PC-9 (cell line): Measurements from ENCODE around the gene SESN1. TPM values are rescaled to one million over a fixed set of nuclear protein-coding genes. Genes with fewer than 3 reads are reported as not detected.

ENCODE experiments used
- BruUV-seq: library from RNA; stranded (reverse); fragments of 400-500 nt; replicated peaks from 2 replicates; lab custom pipeline; 2021; lab: Mats Ljungman, UMichigan
- CTCF ChIA-PET: fragments of 300-600 bp; sonication (Branson Sonifier 250); formaldehyde crosslinking; loops from one replicate; lab custom pipeline; 2022; ENCODE audit warnings: antibody characterized with exemption; lab: Charles Lee
- POLR2A ChIA-PET: fragments of 300-600 bp; sonication (Branson Sonifier 250); formaldehyde crosslinking; loops from one replicate; lab custom pipeline; 2022; ENCODE audit warnings: antibody characterized with exemption; ENCODE audit not compliant: unreplicated experiment; lab: Charles Lee
- DNase-seq, 2 experiments: peaks; one replicate each; pipeline versions ENCODE4 v3.0.0 to v3.0.0-alpha.2; 2015 to 2022; ENCODE audit warnings: mixed read lengths in 1 of 2
- H2AFZ ChIP-seq: fragments of 200-600 bp; sonication (generic); 2 replicates; pipeline ENCODE4 v1.8.1; 2017; ENCODE audit warnings: antibody characterized with exemption
- H3F3A ChIP-seq: fragments of 200-600 bp; sonication (generic); 2 replicates; pipeline ENCODE4 v1.8.1; 2017; ENCODE audit warnings: antibody characterized with exemption, mild to moderate bottlenecking, low read depth; ENCODE audit not compliant: insufficient read depth
- H3K27ac ChIP-seq: fragments of 200-600 bp; sonication (generic); 2 replicates; pipeline ENCODE4 v1.6.1; 2016; ENCODE audit warnings: mixed run types
- H3K27me3 ChIP-seq: fragments of 200-600 bp; sonication (generic); 2 replicates; pipeline ENCODE4 v1.6.1; 2016; ENCODE audit warnings: low read depth, mixed run types; ENCODE audit not compliant: insufficient read depth
- H3K36me3 ChIP-seq: fragments of 200-600 bp; sonication (generic); 2 replicates; pipeline ENCODE4 v1.6.1; 2016; ENCODE audit warnings: low read depth, mixed run types
- H3K4me1 ChIP-seq: fragments of 200-600 bp; sonication (generic); replicated peaks from 2 replicates; pipeline ENCODE4 v1.6.1; 2016; ENCODE audit warnings: mixed run types; ENCODE audit not compliant: insufficient read depth
- H3K4me2 ChIP-seq: fragments of 200-600 bp; sonication (generic); 2 replicates; pipeline ENCODE4 v1.6.1; 2017; ENCODE audit warnings: mixed run types
- H3K4me3 ChIP-seq: fragments of 200-600 bp; sonication (generic); 2 replicates; pipeline ENCODE4 v1.6.1; 2016; ENCODE audit warnings: mixed run types
- H3K79me2 ChIP-seq: fragments of 200-600 bp; sonication (generic); 2 replicates; pipeline ENCODE4 v1.6.1; 2017; ENCODE audit warnings: low read depth, mixed run types
- H3K9me2 ChIP-seq: fragments of 200-600 bp; sonication (generic); 2 replicates; pipeline ENCODE4 v1.8.1; 2017; ENCODE audit warnings: mild to moderate bottlenecking; ENCODE audit not compliant: insufficient read depth
- H3K9me3 ChIP-seq: fragments of 200-600 bp; sonication (generic); 2 replicates; pipeline ENCODE4 v1.8.1; 2016; ENCODE audit warnings: low read depth; ENCODE audit not compliant: insufficient read depth
- H4K20me1 ChIP-seq: fragments of 200-600 bp; sonication (generic); 2 replicates; pipeline ENCODE4 v1.8.1; 2017; ENCODE audit not compliant: insufficient read depth
- CTCF ChIP-seq: fragments of 200-600 bp; sonication (generic); conservative IDR thresholded peaks from 2 replicates; pipeline ENCODE4 v1.6.1; 2017; ENCODE audit warnings: mixed run types, antibody characterized with exemption, mild to moderate bottlenecking, moderate library complexity
- EZH2 ChIP-seq: fragments of 200-600 bp; sonication (generic); IDR thresholded peaks from 2 replicates; pipeline ENCODE4 v1.8.0; 2017; ENCODE audit warnings: antibody characterized with exemption, low read depth
- intact Hi-C: fragments of 100-400 bp; cut with micrococcal nuclease; formaldehyde crosslinking; loops from one replicate; pipeline ENCODE4 v1.10.0; 2022; ENCODE audit not compliant: unreplicated experiment
- total RNA-seq: library from RNA; stranded (reverse); gene quantifications from 2 replicates; pipeline ENCODE4 v1.2.3, GENCODE V29; 2021

The SESN1 gene
- total RNA-seq, 1 experiment from 2014 or later: 6.5 TPM

DNA sequence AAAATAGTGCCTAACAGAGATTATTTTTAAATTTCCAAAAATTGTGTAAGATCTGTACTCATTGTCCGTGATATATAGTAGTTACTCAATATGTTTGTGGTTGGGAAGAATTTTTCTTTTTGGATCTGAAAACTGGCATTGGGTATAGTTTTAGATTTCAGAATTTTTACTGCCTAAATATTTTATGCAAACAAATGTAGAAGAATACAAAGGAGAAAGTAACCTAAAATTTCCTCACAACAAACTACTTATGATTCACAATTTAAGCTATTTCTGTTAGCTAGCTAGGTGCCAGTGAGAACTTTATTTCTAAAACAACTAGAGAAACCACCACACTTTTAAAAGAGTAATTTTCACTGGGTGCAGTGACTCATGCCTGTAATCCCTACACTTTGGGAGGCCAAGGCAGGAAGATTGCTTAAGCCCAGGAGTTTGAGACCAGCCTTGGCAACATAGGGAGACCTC is 38.8 kb downstream of the SESN1 start:
- Histone ChIP-seq H2AFZ (no peak overlapping the region), H3K27me3 (no peaks in the 10 kb centered on the region), H3K4me3 (no peak overlapping the region), H3K4me1 (peaks cover 32% of the 10 kb centered on the region), H3K9me3 (no peaks in the 10 kb centered on the region), H3K27ac (no peak overlapping the region), H3K79me2 (no peaks in the 10 kb centered on the region), H3K9me2 (no peaks in the 10 kb centered on the region), H3K36me3 (no peaks in the 10 kb centered on the region), H3F3A (peaks cover 13% of the 10 kb centered on the region; the same call in 1 of the 2 replicates), H4K20me1 (no peaks in the 10 kb centered on the region), H3K4me2 (no peak overlapping the region)
- ChIA-PET CTCF (no interaction called here), POLR2A (no interaction called here)
- no peak for TF ChIP-seq EZH2
- no peak for TF ChIP-seq CTCF
- intact Hi-C loops: loop anchor here (10.0 kb wide), 1 partner anchor 61 kb away; no protein-coding TSS in a partner anchor
- no TSS peak for BruUV-seq
- no peak for DNase-seq

GRCh38 chr6:109053336-109053735 is 41.3 kb downstream of the SESN1 start:
- TF ChIP-seq EZH2: no peak
- no peak for TF ChIP-seq CTCF
- H3F3A ChIP-seq: 0 out of 2 replicates have a peak, but pooled peaks cover under 1% of the 10 kb centered on the region
- no peak overlapping the region for H3K4me2 ChIP-seq
- no peak for DNase-seq
- H4K20me1 ChIP-seq: no peaks in the 10 kb centered on the region
- no TSS peak for BruUV-seq
- H3K79me2 ChIP-seq: no peaks in the 10 kb centered on the region
- no peak overlapping the region for H3K4me3 ChIP-seq
- no peak overlapping the region for H3K27ac ChIP-seq
- no peaks in the 10 kb centered on the region for H3K9me3 ChIP-seq
- intact Hi-C loops: loop anchor here (10.0 kb wide), 1 partner anchor 59 kb away; no protein-coding TSS in a partner anchor
- H3K36me3 ChIP-seq: no peaks in the 10 kb centered on the region
- ChIA-PET CTCF (no interaction called here), POLR2A (no interaction called here)
- H3K27me3 ChIP-seq: no peaks in the 10 kb centered on the region
- H3K4me1 ChIP-seq: peaks cover 19% of the 10 kb centered on the region
- no peak overlapping the region for H2AFZ ChIP-seq
- no peaks in the 10 kb centered on the region for H3K9me2 ChIP-seq

GRCh38 chr6:109052852-109053251 is 41.8 kb downstream of the SESN1 start:
- CTCF ChIA-PET: no interaction called here

More at GRCh38 chr6:109052852-109053251, 41.8 kb downstream of the SESN1 start:
- Histone ChIP-seq H3K9me2 (no peaks in the 10 kb centered on the region), H3K36me3 (no peaks in the 10 kb centered on the region), H3K4me2 (no peak overlapping the region), H3K9me3 (no peaks in the 10 kb centered on the region), H3K27ac (no peak overlapping the region), H3K79me2 (no peaks in the 10 kb centered on the region), H3F3A (0 out of 2 replicates have a peak, but pooled peaks cover 4% of the 10 kb centered on the region), H3K27me3 (no peaks in the 10 kb centered on the region), H4K20me1 (no peaks in the 10 kb centered on the region), H2AFZ (no peak overlapping the region), H3K4me3 (no peak overlapping the region), H3K4me1 (peaks cover 18% of the 10 kb centered on the region)
- TF ChIP-seq CTCF (no peak), EZH2 (no peak)
- intact Hi-C loops: loop anchor here (10.0 kb wide), 1 partner anchor 58 kb away; no protein-coding TSS in a partner anchor
- POLR2A ChIA-PET: interaction anchor here (0.6 kb wide), 1 partner anchor 518 kb away, joined by 4 read pairs; no protein-coding TSS in a partner anchor
- no peak for DNase-seq
- no TSS peak for BruUV-seq
